ENCODE results near the gene TMEM114.

GRCh38 chr16:8548166-8548565 lies 42.1 kb downstream of the TMEM114 start:
- TF ChIP-seq CTCF (IDR thresholded peaks at IDR 0.05) (no peak), POLR2AphosphoS5 (IDR thresholded peaks at IDR 0.05; ENCODE audit: low read depth, low read length) (no peak), REST (IDR thresholded peaks at IDR 0.05; ENCODE audit: insufficient read depth in 1 of 2, low read depth in 2 of 2, low read length in 1 of 2) (no peak), TCF7L2 (IDR thresholded peaks at IDR 0.05; ENCODE audit: low read depth, low read length) (no peak)
